GM21786 (cell line): Measurements from ENCODE around the gene PILRB.
"Not testable (repeated sequence)": the region's sequence is repeated elsewhere in the genome, so short reads cannot be mapped to it uniquely, and the experiment has no call there.

Experiments used
- ATAC-seq: cut with Tn5 transposase; IDR thresholded peaks from one replicate; pipeline ENCODE4 v1.9.1; 2021; ENCODE audit not compliant: unreplicated experiment

PILRB gene

GRCh38 chr7:100373870-100374598, 16.1 kb downstream of the PILRB start:
- peak; percentile 32 for ATAC-seq

- ATAC-seq, result no peak
Measured at GRCh38 chr7:100374601-100375000, 16.7 kb downstream of the PILRB start.

- no peak for ATAC-seq
Measured at GRCh38 chr7:100376066-100376465, 18.1 kb downstream of the PILRB start.

- no peak for ATAC-seq
Measured at GRCh38 chr7:100378114-100378755, 20.3 kb downstream of the PILRB start.

GRCh38 chr7:100380196-100380595, 22.3 kb downstream of the PILRB start:
- no peak for ATAC-seq

GRCh38 chr7:100381531-100382233, 23.8 kb downstream of the PILRB start:
- not testable (repeated sequence) for ATAC-seq

GRCh38 chr7:100382234-100382853, 24.4 kb downstream of the PILRB start:
- ATAC-seq, result not testable (repeated sequence)

GRCh38 chr7:100384628-100385294, 26.8 kb downstream of the PILRB start:
- no peak for ATAC-seq

- ATAC-seq, result no peak
Measured at GRCh38 chr7:100386940-100387339, 29.0 kb downstream of the PILRB start.

GRCh38 chr7:100387695-100388094, 29.8 kb downstream of the PILRB start:
- ATAC-seq, result no peak

- no peak for ATAC-seq
Measured at GRCh38 chr7:100389437-100390088, 31.6 kb downstream of the PILRB start.

GRCh38 chr7:100390286-100391009, 32.5 kb downstream of the PILRB start:
- no peak for ATAC-seq

GRCh38 chr7:100393233-100393905, 35.5 kb downstream of the PILRB start:
- ATAC-seq, result no peak

GRCh38 chr7:100394077-100394476, 36.2 kb downstream of the PILRB start:
- ATAC-seq, result no peak

- ATAC-seq, result peak; percentile 93
Measured at GRCh38 chr7:100396421-100396982, 38.6 kb downstream of the PILRB start.

GRCh38 chr7:100397315-100398081, 39.6 kb downstream of the PILRB start:
- no peak for ATAC-seq

GRCh38 chr7:100398239-100398638, 40.3 kb downstream of the PILRB start:
- no peak for ATAC-seq

GRCh38 chr7:100400041-100400440, 42.1 kb downstream of the PILRB start:
- ATAC-seq, result no peak
